WTC11 (cell line): ENCODE results near the gene KRT16. TPM values are rescaled to one million over a fixed set of nuclear protein-coding genes. Genes with fewer than 3 reads are reported as not detected.

Source experiments
- ATAC-seq: fragments of 200-7000 bp; cut with Tn5 transposase; 2 replicates; pipeline ENCODE4 v1.10.0; 2021; ENCODE audit warnings: mild to moderate bottlenecking, moderate library complexity
- CTCF ChIA-PET: fragments of 300-600 bp; sonication (Branson Sonifier 250); formaldehyde crosslinking; loops from one replicate; lab custom pipeline; 2021; ENCODE audit warnings: antibody characterized with exemption; lab: Charles Lee
- POLR2A ChIA-PET: fragments of 350-600 bp; sonication (Branson Sonifier 250); formaldehyde crosslinking; loops from one replicate; lab custom pipeline; 2021; ENCODE audit warnings: antibody characterized with exemption; lab: Charles Lee
- DNase-seq: peaks from one replicate; pipeline ENCODE4 v3.0.0; 2021; ENCODE audit warnings: low spot score
- H3K27ac Mint-ChIP-seq: 2 replicates; pipeline ENCODE4 v1.8.0; 2021; ENCODE audit warnings: mixed read lengths
- H3K27me3 Mint-ChIP-seq: 2 replicates; pipeline ENCODE4 v1.8.0; 2021; ENCODE audit warnings: low read depth, mild to moderate bottlenecking, moderate library complexity, mixed read lengths
- H3K36me3 Mint-ChIP-seq: 2 replicates; pipeline ENCODE4 v1.8.0; 2021; ENCODE audit warnings: mixed read lengths
- H3K4me1 Mint-ChIP-seq: 2 replicates; pipeline ENCODE4 v1.8.0; 2022; ENCODE audit warnings: mixed read lengths
- H3K4me3 Mint-ChIP-seq: 2 replicates; pipeline ENCODE4 v1.8.0; 2021; ENCODE audit warnings: mild to moderate bottlenecking, moderate library complexity, mixed read lengths
- H3K9me3 Mint-ChIP-seq: 2 replicates; pipeline ENCODE4 v1.8.0; 2021; ENCODE audit warnings: mixed read lengths
- ARID4B ChIP-seq: sonication (generic); formaldehyde crosslinking; IDR thresholded peaks from 2 replicates; pipeline ENCODE4 v1.8.0; 2023; ENCODE audit warnings: missing genetic modification reagents, mild to moderate bottlenecking, borderline replicate concordance
- ATF6 ChIP-seq: sonication (generic); formaldehyde crosslinking; IDR thresholded peaks from 2 replicates; pipeline ENCODE4 v1.8.1; 2023; ENCODE audit warnings: mild to moderate bottlenecking, missing genetic modification reagents
- JAZF1 ChIP-seq: fragments of 250-450 bp; sonication (Bioruptor Pico); IDR thresholded peaks from 2 replicates; pipeline ENCODE4 v1.9.0; 2021; ENCODE audit warnings: moderate library complexity, mild to moderate bottlenecking, inconsistent platforms
- NR1H2 ChIP-seq: sonication (generic); formaldehyde crosslinking; IDR thresholded peaks from 2 replicates; pipeline ENCODE4 v1.9.0; 2021; ENCODE audit warnings: mild to moderate bottlenecking, moderate library complexity, missing genetic modification reagents
- RELA ChIP-seq: sonication (generic); formaldehyde crosslinking; IDR thresholded peaks from 2 replicates; pipeline ENCODE4 v1.8.1; 2022; ENCODE audit warnings: missing genetic modification reagents, mild to moderate bottlenecking, borderline replicate concordance
- TCF7 ChIP-seq: sonication (generic); formaldehyde crosslinking; IDR thresholded peaks from 2 replicates; pipeline ENCODE4 v1.8.0; 2022; ENCODE audit warnings: mild to moderate bottlenecking, low read depth, missing genetic modification reagents, moderate library complexity
- ZBTB43 ChIP-seq: sonication (generic); formaldehyde crosslinking; IDR thresholded peaks from 2 replicates; pipeline ENCODE4 v1.8.1; 2023; ENCODE audit warnings: mild to moderate bottlenecking, missing genetic modification reagents
- ZNF281 ChIP-seq: sonication (generic); formaldehyde crosslinking; IDR thresholded peaks from 2 replicates; pipeline ENCODE4 v1.8.0; 2023; ENCODE audit warnings: mild to moderate bottlenecking, missing genetic modification reagents
- ZNF396 ChIP-seq: fragments of 250-450 bp; sonication (Bioruptor Pico); IDR thresholded peaks from 2 replicates; pipeline ENCODE4 v1.8.0; 2021; ENCODE audit warnings: mild to moderate bottlenecking, moderate library complexity, borderline replicate concordance
- total RNA-seq: library from RNA; stranded (reverse); gene quantifications from 3 replicates; pipeline ENCODE4 v1.2.3, GENCODE V29; 2021

Gene KRT16
- total RNA-seq, 1 experiment from 2014 or later: not detected

GRCh38 chr17:41561554-41561953, 51.0 kb downstream of the KRT16 start:
- Mint-ChIP-seq H3K27me3 (no peaks in the 10 kb centered on the region; the same call in 1 of the 2 replicates), H3K4me3 (no peak overlapping the region), H3K36me3 (no peaks in the 10 kb centered on the region), H3K27ac (no peak overlapping the region), H3K4me1 (no peaks in the 10 kb centered on the region)
- CTCF ChIA-PET: interaction anchor here (0.6 to 7.0 kb wide), 4 partner anchors 12 to 104 kb away, joined by 3 to 77 read pairs (median 12); no protein-coding TSS in a partner anchor
- POLR2A ChIA-PET: interaction anchor here (0.6 kb wide), 1 partner anchor 105 kb away, joined by 9 read pairs; no protein-coding TSS in a partner anchor
- DNase-seq (no peak), ATAC-seq (no peak)
- TF ChIP-seq RELA (CRISPR knock-in tag) (no peak), ARID4B (CRISPR knock-in tag) (no peak), ATF6 (no peak), NR1H2 (CRISPR knock-in tag) (no peak), JAZF1 (no peak), ZBTB43 (CRISPR knock-in tag) (no peak), ZNF281 (CRISPR knock-in tag) (no peak), TCF7 (CRISPR knock-in tag) (no peak), ZNF396 (CRISPR knock-in tag) (no peak)
- TF ChIP-seq, all 79 proteins: peak for 0
- no peaks in the 10 kb centered on the region for H3K9me3 Mint-ChIP-seq

Other genes with a start within 250 kb of the KRT16 start
- gene KRT33B, start 243.0 kb downstream of the KRT16 start, total RNA-seq: not detected in 3 replicates
- gene KRT34, start 230.5 kb downstream of the KRT16 start, total RNA-seq: not detected in 3 replicates
- gene KRT31, start 215.2 kb downstream of the KRT16 start, total RNA-seq: not detected in 3 replicates
- not detected in 3 replicates for gene KRT37, start 188.2 kb downstream of the KRT16 start, total RNA-seq
- gene KRT38, start 171.8 kb downstream of the KRT16 start, total RNA-seq: not detected in 3 replicates
- gene KRT32, start 145.4 kb downstream of the KRT16 start, total RNA-seq: not detected in 3 replicates
- not detected in 3 replicates for gene KRT35, start 131.6 kb downstream of the KRT16 start, total RNA-seq
- gene KRT36, start 122.9 kb downstream of the KRT16 start, total RNA-seq: not detected in 3 replicates
- gene KRT13, start 107.2 kb downstream of the KRT16 start, total RNA-seq: not detected in 3 replicates
- 0.34 to 0.55 TPM (median 0.37 TPM) in 3 replicates for gene KRT15, start 93.9 kb downstream of the KRT16 start, total RNA-seq
- gene KRT19, start 84.5 kb downstream of the KRT16 start, total RNA-seq: 110 to 130 TPM (median 124 TPM) in 3 replicates
- gene KRT9, start 40.7 kb downstream of the KRT16 start, total RNA-seq: not detected in 3 replicates
- not detected in 3 replicates for gene KRT14, start 25.9 kb downstream of the KRT16 start, total RNA-seq
- gene KRT17, start 11.8 kb upstream of the KRT16 start, total RNA-seq: 0.53 to 1.5 TPM (median 0.92 TPM) in 3 replicates
- gene EIF1, start 76.1 kb upstream of the KRT16 start, total RNA-seq: 466 to 481 TPM (median 475 TPM) in 3 replicates
- gene GAST, start 99.6 kb upstream of the KRT16 start, total RNA-seq: not detected in 3 replicates
- 4.4 to 5.0 TPM (median 4.4 TPM) in 3 replicates for gene HAP1, start 121.9 kb upstream of the KRT16 start, total RNA-seq
- gene JUP, start 173.9 kb upstream of the KRT16 start, total RNA-seq: 93.5 to 103 TPM (median 100 TPM) in 3 replicates
- gene P3H4, start 199.2 kb upstream of the KRT16 start, total RNA-seq: 32.1 to 34.6 TPM (median 33.5 TPM) in 3 replicates
- 227 to 243 TPM (median 232 TPM) in 3 replicates for gene FKBP10, start 200.2 kb upstream of the KRT16 start, total RNA-seq
- 58.1 to 62.9 TPM (median 59.4 TPM) in 3 replicates for gene NT5C3B, start 223.5 kb upstream of the KRT16 start, total RNA-seq
- 0.14 to 0.35 TPM (median 0.14 TPM) in 3 replicates for gene KLHL10, start 225.1 kb upstream of the KRT16 start, total RNA-seq